GM12864 (cell line): ENCODE results near the gene THRA.

Experiments
- DNase-seq: peaks from one replicate; pipeline ENCODE4 v3.0.0-alpha.2; 2011; ENCODE audit warnings: low read depth
- H3K4me3 ChIP-seq: 2 replicates; pipeline ENCODE4 v1.5.1; 2011; ENCODE audit warnings: mild to moderate bottlenecking, low read depth, low read length, control low read depth
- TF ChIP-seq, protein P1 (sequence below): IDR thresholded peaks from 2 replicates; pipeline ENCODE4 v1.5.1; 2011; ENCODE audit warnings: low read depth, mild to moderate bottlenecking, moderate library complexity, low read length, control low read depth, inconsistent platforms; ENCODE audit errors: missing control alignments

The THRA gene

GRCh38 chr17:40023590-40024292, 39.0 kb upstream of the THRA start:
- no peak for DNase-seq
- TF ChIP-seq, protein P1, sequence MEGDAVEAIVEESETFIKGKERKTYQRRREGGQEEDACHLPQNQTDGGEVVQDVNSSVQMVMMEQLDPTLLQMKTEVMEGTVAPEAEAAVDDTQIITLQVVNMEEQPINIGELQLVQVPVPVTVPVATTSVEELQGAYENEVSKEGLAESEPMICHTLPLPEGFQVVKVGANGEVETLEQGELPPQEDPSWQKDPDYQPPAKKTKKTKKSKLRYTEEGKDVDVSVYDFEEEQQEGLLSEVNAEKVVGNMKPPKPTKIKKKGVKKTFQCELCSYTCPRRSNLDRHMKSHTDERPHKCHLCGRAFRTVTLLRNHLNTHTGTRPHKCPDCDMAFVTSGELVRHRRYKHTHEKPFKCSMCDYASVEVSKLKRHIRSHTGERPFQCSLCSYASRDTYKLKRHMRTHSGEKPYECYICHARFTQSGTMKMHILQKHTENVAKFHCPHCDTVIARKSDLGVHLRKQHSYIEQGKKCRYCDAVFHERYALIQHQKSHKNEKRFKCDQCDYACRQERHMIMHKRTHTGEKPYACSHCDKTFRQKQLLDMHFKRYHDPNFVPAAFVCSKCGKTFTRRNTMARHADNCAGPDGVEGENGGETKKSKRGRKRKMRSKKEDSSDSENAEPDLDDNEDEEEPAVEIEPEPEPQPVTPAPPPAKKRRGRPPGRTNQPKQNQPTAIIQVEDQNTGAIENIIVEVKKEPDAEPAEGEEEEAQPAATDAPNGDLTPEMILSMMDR, result no peak
- H3K4me3 ChIP-seq, result no peak overlapping the region

- TF ChIP-seq, protein P1, result no peak
- no peak for DNase-seq
Observed at GRCh38 chr17:40024901-40025300, 37.9 kb upstream of the THRA start.

GRCh38 chr17:40025559-40025958, 37.2 kb upstream of the THRA start:
- TF ChIP-seq, protein P1, result no peak
- no peak for DNase-seq
- H3K4me3 ChIP-seq, result no peak overlapping the region

More at GRCh38 chr17:40024901-40025300, 37.9 kb upstream of the THRA start:
- no peak overlapping the region for H3K4me3 ChIP-seq

DNA sequence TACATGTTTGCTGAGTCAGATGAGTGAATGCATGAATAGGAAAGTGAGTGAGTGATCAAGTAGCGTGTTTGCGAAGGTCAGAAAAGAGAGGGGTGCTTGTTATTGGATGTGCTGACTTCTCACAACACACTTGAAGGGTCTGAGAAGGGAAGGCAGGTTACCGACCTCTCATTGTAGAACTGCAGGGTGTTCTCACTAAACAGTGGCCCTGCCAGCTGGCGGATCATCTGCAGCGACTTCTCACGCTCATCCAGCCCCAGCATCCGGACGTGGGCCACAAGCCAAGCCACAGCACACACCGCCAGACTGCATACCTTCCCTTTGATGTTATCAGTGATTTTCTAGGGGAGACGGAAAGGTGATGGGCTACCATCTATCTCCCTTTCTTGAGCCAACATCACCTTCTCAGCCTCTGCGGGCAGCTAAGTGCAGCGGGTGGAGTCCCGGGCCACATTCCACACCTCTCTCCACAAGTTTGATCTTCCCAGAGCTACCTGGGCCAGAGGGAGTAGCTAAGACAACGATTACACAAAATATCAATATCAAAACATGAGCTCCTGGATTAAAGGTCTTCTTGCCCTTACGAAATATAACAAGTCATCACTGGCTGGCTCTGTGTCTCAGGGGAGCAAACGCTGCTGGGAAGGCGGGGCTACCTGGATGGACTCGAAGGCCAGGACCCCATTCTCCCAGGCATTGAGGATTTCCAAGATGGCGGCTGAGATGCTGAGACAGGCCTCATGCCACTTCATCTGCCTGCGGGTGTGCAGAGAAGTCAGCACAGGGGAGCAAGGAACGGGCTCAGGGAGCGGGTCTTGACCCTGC, 36.6 kb upstream of the THRA start:
- no peak for DNase-seq
- H3K4me3 ChIP-seq, result no peak overlapping the region
- TF ChIP-seq, protein P1, result no peak

- TF ChIP-seq, protein P1, result peak; percentile 93
- peak; percentile 33 for DNase-seq
- no peak overlapping the region for H3K4me3 ChIP-seq
Observed at GRCh38 chr17:40026816-40027613, 35.8 kb upstream of the THRA start.

DNA sequence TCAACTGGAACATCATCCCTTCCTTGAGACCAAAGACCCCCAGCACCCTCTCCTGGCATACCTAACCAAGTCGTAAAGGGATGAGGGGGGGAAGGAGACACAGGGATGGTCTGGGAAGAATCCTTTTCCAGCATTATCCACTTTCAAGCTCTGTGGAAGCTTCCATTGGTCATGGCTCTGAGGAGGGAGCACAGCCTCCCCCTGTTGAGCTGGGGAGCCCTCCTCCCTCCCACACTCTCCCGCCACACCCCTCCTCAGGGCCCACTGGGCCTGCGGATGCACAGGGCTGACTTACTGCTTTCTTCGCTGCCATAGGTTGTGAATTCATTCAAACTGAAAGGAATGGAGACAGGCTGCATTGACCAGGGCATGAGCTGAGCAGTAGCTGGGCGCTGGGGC, 35.2 kb upstream of the THRA start:
- TF ChIP-seq, protein P1, result no peak
- no peak overlapping the region for H3K4me3 ChIP-seq
- DNase-seq, result no peak
